Body of pancreas (tissue), 4 donors: ENCODE results near the gene ADGRV1.

ENCODE experiments used
- CTCF ChIP-seq, 7 experiments: fragments of 450-650 bp in 4 of 7; fragments of 200-600 bp in 3 of 7; sonication (generic) in 3 of 7; IDR thresholded peaks; one replicate each; pipeline ENCODE4 v1.5.1; 2016 to 2019; ENCODE audit warnings: antibody characterized with exemption in 7 of 7
- POLR2A ChIP-seq, 3 donors: fragments of 450-650 bp; IDR thresholded peaks; one replicate each; pipeline ENCODE4 v1.6.1; 2016; ENCODE audit warnings: antibody characterized with exemption in 3 of 3, mild to moderate bottlenecking in 2 of 3

GRCh38 chr5:90529194-90529938, 29.2 kb upstream of the ADGRV1 start, which contains the start of gene LYSMD3:
- TF ChIP-seq POLR2A (IDR thresholded peaks at IDR 0.05): peak; percentile 92 to 96 (median 93)
- no peak for TF ChIP-seq CTCF (IDR thresholded peaks at IDR 0.05)
